Neuronal stem cell (in vitro differentiated cells): ENCODE measurements around the gene AHNAK.

Experiments
- DNase-seq: peaks from one replicate; pipeline ENCODE4 v3.0.0-alpha.2; 2013; ENCODE audit warnings: low spot score
- H2AFZ ChIP-seq: one replicate; pipeline ENCODE4 v1.6.1; 2013; ENCODE audit warnings: mild to moderate bottlenecking, low read length, inconsistent platforms
- H2AK5ac ChIP-seq: 2 replicates; pipeline ENCODE4 v1.6.1; 2013; ENCODE audit warnings: low read depth, mild to moderate bottlenecking, inconsistent platforms, low read length, moderate library complexity, mixed read lengths
- H2BK120ac ChIP-seq: 2 replicates; pipeline ENCODE4 v1.6.1; 2013; ENCODE audit warnings: low read depth, mild to moderate bottlenecking, inconsistent platforms, low read length, moderate library complexity, mixed read lengths
- H2BK12ac ChIP-seq: one replicate; pipeline ENCODE4 v1.6.1; 2013; ENCODE audit warnings: low read length, inconsistent platforms
- H2BK15ac ChIP-seq: 2 replicates; pipeline ENCODE4 v1.6.1; 2013; ENCODE audit warnings: mild to moderate bottlenecking, low read length, inconsistent platforms, mixed read lengths
- H2BK5ac ChIP-seq: one replicate; pipeline ENCODE4 v1.6.1; 2013; ENCODE audit warnings: inconsistent platforms, mild to moderate bottlenecking, low read length, moderate library complexity
- H3K14ac ChIP-seq: one replicate; pipeline ENCODE4 v1.6.1; 2013; ENCODE audit warnings: low read length, inconsistent platforms
- H3K18ac ChIP-seq: 2 replicates; pipeline ENCODE4 v1.6.1; 2013; ENCODE audit warnings: low read length, inconsistent platforms
- H3K23ac ChIP-seq: 2 replicates; pipeline ENCODE4 v1.6.1; 2013; ENCODE audit warnings: low read depth, mild to moderate bottlenecking, mixed read lengths, low read length, inconsistent platforms; ENCODE audit not compliant: poor library complexity
- H3K27ac ChIP-seq: replicated peaks from 3 replicates; pipeline ENCODE4 v1.5.1; 2013; ENCODE audit warnings: low read length, inconsistent platforms
- H3K27me3 ChIP-seq, 3 experiments: 2 replicates each; pipeline ENCODE4 v1.6.1; 2013; ENCODE audit warnings: low read length in 3 of 3, mild to moderate bottlenecking in 2 of 3, inconsistent platforms in 1 of 3, low read depth in 1 of 3, mixed read lengths in 1 of 3, moderate library complexity in 1 of 3; ENCODE audit not compliant: control insufficient read depth in 3 of 3, insufficient read depth in 3 of 3
- H3K36me3 ChIP-seq, 2 donors: replicated peaks in 1 of 2; 2 replicates each; pipeline ENCODE4 v1.6.1; 2013; ENCODE audit warnings: low read length in 2 of 2; ENCODE audit not compliant: control insufficient read depth in 2 of 2, insufficient read depth in 2 of 2
- H3K4ac ChIP-seq: 2 replicates; pipeline ENCODE4 v1.6.1; 2013; ENCODE audit warnings: inconsistent platforms, mild to moderate bottlenecking, low read length, moderate library complexity
- H3K4me1 ChIP-seq, 2 donors: 1 replicate in 1 of 2; 2 replicates in 1 of 2; pipeline ENCODE4 v1.6.1; 2013; ENCODE audit warnings: low read length in 2 of 2, low read depth in 1 of 2; ENCODE audit not compliant: control insufficient read depth in 2 of 2, insufficient read depth in 1 of 2
- H3K4me2 ChIP-seq: one replicate; pipeline ENCODE4 v1.6.1; 2013; ENCODE audit warnings: mild to moderate bottlenecking, low read length, inconsistent platforms; ENCODE audit not compliant: insufficient read depth, poor library complexity, severe bottlenecking
- H3K4me3 ChIP-seq, 2 donors: 2 replicates each; pipeline ENCODE4 v1.5.1; 2013; ENCODE audit warnings: low read length in 2 of 2, mild to moderate bottlenecking in 2 of 2, inconsistent platforms in 1 of 2, moderate library complexity in 1 of 2
- H3K79me1 ChIP-seq: one replicate; pipeline ENCODE4 v1.6.1; 2013; ENCODE audit warnings: low read depth, mild to moderate bottlenecking, inconsistent platforms, low read length, moderate library complexity
- H3K9ac ChIP-seq: one replicate; pipeline ENCODE4 v1.6.1; 2013; ENCODE audit warnings: mild to moderate bottlenecking, low read depth, low read length, inconsistent platforms; ENCODE audit not compliant: poor library complexity
- H3K9me3 ChIP-seq, 2 donors: replicated peaks in 1 of 2; 2 replicates each; pipeline versions ENCODE3 to v1.6.1; 2013; ENCODE audit warnings: low read length in 2 of 2, mild to moderate bottlenecking in 2 of 2, inconsistent platforms in 1 of 2, low read depth in 1 of 2, mixed read lengths in 1 of 2, moderate library complexity in 1 of 2; ENCODE audit not compliant: control insufficient read depth in 2 of 2, insufficient read depth in 1 of 2
- H4K8ac ChIP-seq: one replicate; pipeline ENCODE4 v1.6.1; 2013; ENCODE audit warnings: low read depth, mild to moderate bottlenecking, inconsistent platforms, low read length, moderate library complexity
- H4K91ac ChIP-seq: one replicate; pipeline ENCODE4 v1.6.1; 2013; ENCODE audit warnings: low read length, low read depth, mild to moderate bottlenecking, inconsistent platforms; ENCODE audit not compliant: poor library complexity
- WGBS, 2 donors: extraction: QIAGEN DNeasy Blood & Tissue Kit; methylation state at CpG; one replicate each; pipeline ENCODE4 v1.1.7; 2013; ENCODE audit warnings: missing lambda C conversion rate in 2 of 2, mixed read lengths in 1 of 2; ENCODE audit not compliant: insufficient read length in 2 of 2, insufficient replicate concordance in 1 of 2; ENCODE audit errors: extremely low coverage in 2 of 2; 5-methylcytosine and 5-hydroxymethylcytosine counted together

The AHNAK gene

GRCh38 chr11:62462508-62462892 is 84.1 kb downstream of the AHNAK start:
- no peak overlapping the region for H2BK12ac ChIP-seq
- no peaks in the 10 kb centered on the region for H3K36me3 ChIP-seq
- H2BK15ac ChIP-seq, result no peak overlapping the region
- H4K8ac ChIP-seq, result no peak overlapping the region
- no CpG with 5 or more reads among the region's 9 CpGs for WGBS, 2 donors
- H2AK5ac ChIP-seq, result no peak overlapping the region
- H3K9ac ChIP-seq, result no peak overlapping the region
- no peak overlapping the region for H2BK5ac ChIP-seq
- H3K27ac ChIP-seq, result no peak overlapping the region
- no peak overlapping the region for H3K23ac ChIP-seq
- H3K4me2 ChIP-seq, result no peak overlapping the region
- no peak overlapping the region for H3K14ac ChIP-seq
- H3K4me3 ChIP-seq, result no peak overlapping the region
- H2BK120ac ChIP-seq, result no peak overlapping the region
- peaks cover 0 to 1% of the 10 kb centered on the region in 2 donors for H3K4me1 ChIP-seq
- H3K79me1 ChIP-seq, result no peaks in the 10 kb centered on the region
- H4K91ac ChIP-seq, result no peak overlapping the region
- H3K18ac ChIP-seq, result no peak overlapping the region
- no peak overlapping the region for H2AFZ ChIP-seq
- H3K27me3 ChIP-seq, result no peaks in the 10 kb centered on the region
- H3K4ac ChIP-seq, result no peak overlapping the region
- DNase-seq, result no peak
- no peaks in the 10 kb centered on the region for H3K9me3 ChIP-seq

DNA sequence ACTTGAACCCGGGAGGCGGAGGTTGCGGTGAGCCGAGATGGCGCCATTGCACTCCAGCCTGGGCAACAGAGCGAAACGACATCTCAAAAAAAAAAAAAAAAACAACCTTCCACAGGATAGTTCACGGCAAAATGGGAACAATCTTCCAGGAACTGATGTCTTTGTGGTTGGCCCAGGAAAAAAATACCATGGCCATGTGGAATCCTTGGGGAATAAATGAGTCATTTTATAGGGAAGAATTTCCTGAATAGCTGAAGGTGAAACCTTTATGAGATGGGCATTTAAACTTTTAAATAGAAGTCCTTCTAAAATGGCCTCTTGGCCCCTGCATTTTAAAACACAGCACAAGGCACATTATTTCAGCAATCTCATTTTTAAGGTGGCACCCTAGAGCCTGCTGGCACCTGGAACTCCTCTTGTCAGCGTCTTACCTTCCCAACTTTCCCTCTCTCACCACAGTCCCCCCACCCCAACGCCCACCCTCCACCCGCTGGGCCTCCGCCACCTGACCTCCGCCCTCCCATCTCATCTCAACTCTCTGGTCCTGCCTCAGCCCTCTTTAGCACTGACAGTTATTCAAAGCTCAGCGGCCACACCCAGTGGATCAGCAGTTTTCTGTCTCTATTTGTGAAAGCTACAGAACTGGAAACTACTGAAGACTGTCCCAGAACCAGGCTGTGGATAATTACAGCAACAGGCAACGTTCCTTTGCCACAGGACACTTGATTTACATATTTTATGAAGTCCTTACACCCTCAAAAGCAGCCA is 84.7 kb downstream of the AHNAK start:
- Histone ChIP-seq H2BK120ac (no peak overlapping the region), H3K18ac (no peak overlapping the region), H3K9ac (no peak overlapping the region), H3K36me3 (no peaks in the 10 kb centered on the region), H3K79me1 (no peaks in the 10 kb centered on the region), H3K14ac (no peak overlapping the region), H3K23ac (no peak overlapping the region), H4K8ac (no peak overlapping the region), H3K4me2 (no peak overlapping the region), H3K4me3 (no peak overlapping the region), H3K27me3 (no peaks in the 10 kb centered on the region), H4K91ac (no peak overlapping the region), H2BK15ac (no peak overlapping the region), H3K4ac (no peak overlapping the region), H2AFZ (no peak overlapping the region), H2BK12ac (no peak overlapping the region), H2AK5ac (no peak overlapping the region), H3K4me1 (peaks cover 0 to 1% of the 10 kb centered on the region in 2 donors), H3K9me3 (no peaks in the 10 kb centered on the region), H2BK5ac (no peak overlapping the region), H3K27ac (no peak overlapping the region)
- no CpG with 5 or more reads among the region's 15 CpGs for WGBS, 2 donors
- no peak for DNase-seq

- Histone ChIP-seq H4K91ac (no peak overlapping the region), H3K27ac (no peak overlapping the region), H2AFZ (no peak overlapping the region), H3K4me3 (no peak overlapping the region), H3K27me3 (no peaks in the 10 kb centered on the region), H3K9ac (no peak overlapping the region), H3K79me1 (no peaks in the 10 kb centered on the region), H3K4me2 (no peak overlapping the region), H2BK5ac (no peak overlapping the region), H3K23ac (no peak overlapping the region), H3K14ac (no peak overlapping the region), H4K8ac (no peak overlapping the region), H3K4me1 (peaks cover 0 to 1% of the 10 kb centered on the region in 2 donors), H2BK120ac (no peak overlapping the region), H2BK12ac (no peak overlapping the region), H2AK5ac (no peak overlapping the region), H3K4ac (no peak overlapping the region), H3K36me3 (no peaks in the 10 kb centered on the region), H3K18ac (no peak overlapping the region), H2BK15ac (no peak overlapping the region), H3K9me3 (peaks cover 3 to 8% of the 10 kb centered on the region in 2 donors)
- DNase-seq, result no peak
- WGBS, 2 donors, result no CpG with 5 or more reads among the region's 1 CpG
These were observed 87.5 kb downstream of the AHNAK start for GRCh38 chr11:62459080-62459479.

GRCh38 chr11:62458212-62459002 is 88.2 kb downstream of the AHNAK start:
- Histone ChIP-seq H3K23ac (no peak overlapping the region), H3K4ac (no peak overlapping the region), H4K8ac (no peak overlapping the region), H2BK5ac (no peak overlapping the region), H3K4me2 (no peak overlapping the region), H3K36me3 (no peaks in the 10 kb centered on the region), H3K4me1 (peaks cover 0 to 1% of the 10 kb centered on the region in 2 donors), H2AK5ac (no peak overlapping the region), H2BK12ac (no peak overlapping the region), H3K18ac (no peak overlapping the region), H3K4me3 (no peak overlapping the region), H3K9me3 (peaks cover 3 to 8% of the 10 kb centered on the region in 2 donors), H2BK15ac (no peak overlapping the region), H3K27me3 (no peaks in the 10 kb centered on the region), H2BK120ac (no peak overlapping the region), H4K91ac (no peak overlapping the region), H3K9ac (no peak overlapping the region), H3K79me1 (no peaks in the 10 kb centered on the region), H3K27ac (no peak overlapping the region), H2AFZ (no peak overlapping the region), H3K14ac (no peak overlapping the region)
- no peak for DNase-seq
- no CpG with 5 or more reads among the region's 4 CpGs for WGBS, 2 donors
